ENCODE results near the gene INPP5E. TPM values are rescaled to one million over a fixed set of nuclear protein-coding genes. Genes with fewer than 3 reads are reported as not detected.

Gene INPP5E, protein sequence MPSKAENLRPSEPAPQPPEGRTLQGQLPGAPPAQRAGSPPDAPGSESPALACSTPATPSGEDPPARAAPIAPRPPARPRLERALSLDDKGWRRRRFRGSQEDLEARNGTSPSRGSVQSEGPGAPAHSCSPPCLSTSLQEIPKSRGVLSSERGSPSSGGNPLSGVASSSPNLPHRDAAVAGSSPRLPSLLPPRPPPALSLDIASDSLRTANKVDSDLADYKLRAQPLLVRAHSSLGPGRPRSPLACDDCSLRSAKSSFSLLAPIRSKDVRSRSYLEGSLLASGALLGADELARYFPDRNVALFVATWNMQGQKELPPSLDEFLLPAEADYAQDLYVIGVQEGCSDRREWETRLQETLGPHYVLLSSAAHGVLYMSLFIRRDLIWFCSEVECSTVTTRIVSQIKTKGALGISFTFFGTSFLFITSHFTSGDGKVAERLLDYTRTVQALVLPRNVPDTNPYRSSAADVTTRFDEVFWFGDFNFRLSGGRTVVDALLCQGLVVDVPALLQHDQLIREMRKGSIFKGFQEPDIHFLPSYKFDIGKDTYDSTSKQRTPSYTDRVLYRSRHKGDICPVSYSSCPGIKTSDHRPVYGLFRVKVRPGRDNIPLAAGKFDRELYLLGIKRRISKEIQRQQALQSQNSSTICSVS
- 11.9 and 12.5 TPM in 2 replicates for total RNA-seq (ENCODE audit: low replicate concordance)

DNA sequence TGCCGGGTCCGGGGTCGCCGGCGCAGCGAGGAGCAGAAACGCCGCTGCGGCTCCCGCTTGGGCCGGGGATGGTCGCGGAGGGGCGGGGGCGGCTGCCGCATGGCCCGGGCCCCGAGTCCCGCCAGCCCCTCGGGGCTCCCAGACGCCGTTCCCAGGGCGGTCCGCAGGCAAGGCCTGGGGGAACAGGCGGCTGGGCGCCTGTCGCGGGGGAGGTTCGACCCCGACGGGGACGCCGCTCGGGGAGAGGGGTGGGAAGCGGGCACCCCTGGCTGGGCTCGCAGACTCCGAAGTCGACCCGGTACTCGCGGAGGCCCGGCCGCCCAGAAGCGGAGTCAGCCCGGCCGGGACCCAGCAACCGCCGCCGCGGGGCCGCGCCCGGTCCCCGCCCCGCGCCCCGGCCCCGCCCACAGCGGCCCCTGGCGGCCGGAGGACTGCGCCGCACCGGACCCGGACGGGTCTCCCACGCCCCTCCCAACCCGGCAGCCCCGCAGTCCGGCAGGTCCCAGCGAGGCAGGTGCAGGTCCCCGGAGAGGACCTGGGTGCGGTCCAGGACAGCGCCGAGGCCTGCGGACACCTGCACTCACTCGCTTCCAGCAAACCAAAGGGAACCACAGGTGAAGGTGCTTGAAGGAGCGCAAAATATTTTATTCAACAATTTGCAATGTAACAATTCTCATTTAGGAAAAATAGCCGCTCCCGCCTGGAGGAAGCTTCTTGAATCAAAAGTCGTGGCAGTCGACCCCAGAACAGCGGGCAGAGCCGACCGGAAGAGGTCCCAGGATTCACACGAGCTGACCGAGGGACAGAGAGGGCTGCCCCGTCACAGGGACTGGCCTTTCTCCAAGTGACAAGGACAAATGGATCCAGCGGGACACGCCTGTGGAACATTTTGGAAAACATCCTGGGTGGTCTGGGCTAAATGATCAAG, at the start of gene INPP5E:
TSS of gene INPP5E (minus strand) at position 365 of the 928 bp plus-strand sequence. CDS start 426 bp downstream, outside the sequence.
- peak; percentile 57 for TF ChIP-seq CTCF (IDR thresholded peaks at IDR 0.05; ENCODE audit: insufficient read depth, low read length)
- peak; percentile 64 for DNase-seq (ENCODE audit: low read depth)
- H3K4me3 ChIP-seq (ENCODE audit: low read depth, low read length) = peak within 1 kb of the TSS; percentile 79

- peak; percentile 32 for DNase-seq (ENCODE audit: low read depth)
- H3K4me3 ChIP-seq (ENCODE audit: low read depth, low read length) = no peak overlapping the region
- TF ChIP-seq CTCF (IDR thresholded peaks at IDR 0.05; ENCODE audit: insufficient read depth, low read length) = peak; percentile 96
Observed at GRCh38 chr9:136488247-136489214, 48.9 kb upstream of the INPP5E start.

DNA sequence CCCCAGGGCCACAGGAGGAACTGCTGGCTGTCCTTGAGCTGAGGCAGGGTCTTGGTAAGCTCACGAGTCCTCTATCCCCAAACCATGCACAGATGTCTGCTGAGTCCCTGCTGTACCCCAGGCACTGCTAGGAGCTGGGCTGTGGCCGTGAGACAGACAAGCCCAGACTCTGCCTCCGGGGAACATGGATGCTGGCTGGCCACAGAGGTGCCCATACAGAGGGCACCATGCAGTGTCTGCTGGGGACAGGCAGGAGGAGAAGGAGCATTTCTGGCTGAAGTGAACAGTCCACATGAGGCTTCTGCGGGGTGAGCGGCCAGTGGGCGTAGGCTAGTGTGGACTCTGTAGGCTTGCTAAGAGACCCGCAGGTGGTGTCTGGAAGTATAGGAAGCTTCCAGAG, 48.0 kb upstream of the INPP5E start:
- no peak for DNase-seq (ENCODE audit: low read depth)
- no peak for TF ChIP-seq CTCF (IDR thresholded peaks at IDR 0.05; ENCODE audit: insufficient read depth, low read length)
- H3K4me3 ChIP-seq (ENCODE audit: low read depth, low read length) = no peak overlapping the region

- no peak for DNase-seq (ENCODE audit: low read depth)
- no peak overlapping the region for H3K4me3 ChIP-seq (ENCODE audit: low read depth, low read length)
- no peak for TF ChIP-seq CTCF (IDR thresholded peaks at IDR 0.05; ENCODE audit: insufficient read depth, low read length)
Observed at GRCh38 chr9:136486823-136487620, 47.4 kb upstream of the INPP5E start.

GRCh38 chr9:136486131-136486530, 46.5 kb upstream of the INPP5E start:
- TF ChIP-seq CTCF (IDR thresholded peaks at IDR 0.05; ENCODE audit: insufficient read depth, low read length) = no peak
- DNase-seq (ENCODE audit: low read depth) = no peak
- no peak overlapping the region for H3K4me3 ChIP-seq (ENCODE audit: low read depth, low read length)
